GM21717 (cell line): ENCODE data around the gene HS3ST6.
"Not testable (repeated sequence)": the region's sequence is repeated elsewhere in the genome, so short reads cannot be mapped to it uniquely, and the experiment has no call there.

ENCODE experiments used
- ATAC-seq: cut with Tn5 transposase; IDR thresholded peaks from one replicate; pipeline ENCODE4 v1.9.1; 2021; ENCODE audit warnings: mild to moderate bottlenecking, moderate library complexity; ENCODE audit not compliant: unreplicated experiment

Gene HS3ST6

DNA sequence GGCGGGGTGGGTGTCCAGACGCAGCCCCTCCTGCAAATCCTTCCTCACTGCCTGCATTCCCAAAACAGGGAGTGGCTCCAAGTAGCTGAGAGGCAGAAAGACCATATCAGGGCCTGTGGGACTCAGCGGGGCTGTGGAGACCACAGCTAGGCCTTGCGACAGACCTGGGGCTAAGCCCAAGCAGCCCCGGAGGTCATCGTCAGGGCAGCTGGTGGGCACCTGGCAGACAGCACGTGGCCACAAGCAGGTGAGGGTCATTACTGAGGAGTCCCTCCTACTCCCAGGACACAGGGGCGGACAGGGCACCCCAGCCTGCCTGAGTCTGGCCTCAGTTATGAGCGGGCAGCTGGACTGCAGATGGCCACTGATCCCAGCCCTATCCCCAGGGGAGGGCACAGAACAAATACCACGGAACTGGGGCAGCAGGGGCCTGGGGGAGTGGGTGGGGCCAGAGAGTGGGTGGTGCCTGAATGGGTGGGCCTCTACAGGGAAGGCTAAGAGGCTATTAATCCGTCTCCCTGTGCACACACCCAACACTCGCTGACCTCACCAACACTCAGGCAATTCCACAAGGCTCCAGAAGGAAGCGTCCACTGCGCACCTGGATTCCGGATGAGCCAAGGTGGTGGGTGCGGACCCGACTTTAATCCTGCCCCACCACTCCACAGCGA is 8.5 kb downstream of the HS3ST6 start:
- no peak for ATAC-seq

DNA sequence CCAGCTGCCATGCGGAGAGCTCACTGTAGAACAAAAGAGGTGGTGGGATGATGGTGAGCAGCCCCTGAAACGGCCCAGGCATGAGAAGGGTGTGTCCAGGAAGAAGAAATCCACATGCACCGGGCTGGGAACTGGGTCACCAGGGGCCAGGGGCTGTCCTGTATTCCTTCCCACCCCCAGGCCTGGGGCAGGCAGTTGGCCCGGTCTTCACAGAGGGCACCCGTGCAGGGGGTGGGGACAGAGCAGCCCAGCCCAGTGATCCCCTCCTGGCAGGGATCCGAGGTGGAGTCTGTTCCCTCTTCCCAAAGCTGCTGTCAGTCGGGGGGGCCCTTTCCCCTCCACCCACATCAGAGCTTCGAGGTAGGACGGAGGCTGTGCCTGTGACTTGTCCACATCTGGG is 9.2 kb downstream of the HS3ST6 start:
- ATAC-seq: no peak

DNA sequence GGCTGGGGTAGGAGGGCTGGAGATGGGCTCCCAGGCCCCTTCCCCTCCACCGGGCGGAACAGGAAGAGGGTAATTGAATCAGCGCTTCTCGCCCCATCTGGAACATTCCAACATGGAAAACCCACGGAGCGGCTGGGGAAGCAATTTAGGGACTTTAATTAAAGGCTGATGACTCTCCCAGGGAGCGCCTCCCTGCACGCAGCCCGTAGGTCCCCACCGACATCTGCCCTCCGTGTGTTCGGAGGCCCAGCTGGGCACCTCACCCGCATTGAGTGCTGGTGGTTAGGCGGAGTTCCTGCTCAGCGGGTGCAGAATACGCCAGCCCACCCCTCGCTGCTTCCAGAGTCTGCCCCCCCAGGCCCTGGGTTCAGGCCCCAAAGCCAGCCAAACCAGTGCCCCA is 10.0 kb downstream of the HS3ST6 start:
- ATAC-seq: no peak

DNA sequence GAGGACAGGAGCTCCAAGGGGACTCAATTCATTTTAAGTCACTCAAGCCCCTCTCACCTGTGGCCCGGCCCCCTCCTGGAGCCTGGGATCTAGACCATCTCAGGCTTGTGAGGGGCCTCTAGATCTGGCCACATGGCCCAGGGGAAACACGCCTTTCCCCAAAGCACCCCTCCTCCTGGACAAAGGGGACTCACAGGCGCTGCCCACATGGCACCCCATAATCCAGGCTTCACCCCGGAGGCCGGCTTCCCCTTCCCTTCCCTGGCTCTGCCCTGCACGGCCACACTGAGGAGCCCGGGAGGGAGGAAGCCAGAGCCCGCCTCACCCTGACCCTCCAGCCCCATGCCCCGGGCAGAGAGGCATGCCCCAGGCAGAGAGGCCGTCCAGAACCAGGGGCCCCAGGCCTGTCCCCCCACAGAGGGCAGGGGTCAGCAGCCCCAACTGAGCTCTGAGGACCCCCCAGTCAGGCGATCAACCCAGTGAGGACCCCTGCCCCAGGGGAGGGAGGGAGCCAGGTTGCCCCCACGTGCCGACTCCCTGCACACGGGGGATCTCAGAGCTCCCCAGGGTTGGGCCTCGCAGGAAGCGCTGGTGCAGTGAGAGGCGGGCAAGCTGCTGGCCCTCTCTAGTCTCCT is 10.9 kb downstream of the HS3ST6 start:
- ATAC-seq: no peak

DNA sequence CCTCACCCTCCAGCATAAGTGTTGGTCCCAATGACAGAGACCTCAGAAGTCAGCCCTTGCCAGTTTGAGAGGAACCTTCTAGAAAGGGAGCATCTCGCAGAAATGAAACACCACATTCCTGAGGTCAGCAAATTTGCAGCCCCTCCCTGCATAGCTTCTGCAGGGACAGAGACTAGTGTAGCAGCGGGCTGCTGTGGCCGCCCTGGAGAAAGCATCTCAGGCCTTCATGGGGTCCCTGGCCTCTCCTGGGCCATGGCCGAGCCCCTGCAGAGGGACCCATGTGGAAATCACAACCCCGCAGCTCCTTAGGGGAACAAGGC is 11.4 kb downstream of the HS3ST6 start:
- no peak for ATAC-seq

DNA sequence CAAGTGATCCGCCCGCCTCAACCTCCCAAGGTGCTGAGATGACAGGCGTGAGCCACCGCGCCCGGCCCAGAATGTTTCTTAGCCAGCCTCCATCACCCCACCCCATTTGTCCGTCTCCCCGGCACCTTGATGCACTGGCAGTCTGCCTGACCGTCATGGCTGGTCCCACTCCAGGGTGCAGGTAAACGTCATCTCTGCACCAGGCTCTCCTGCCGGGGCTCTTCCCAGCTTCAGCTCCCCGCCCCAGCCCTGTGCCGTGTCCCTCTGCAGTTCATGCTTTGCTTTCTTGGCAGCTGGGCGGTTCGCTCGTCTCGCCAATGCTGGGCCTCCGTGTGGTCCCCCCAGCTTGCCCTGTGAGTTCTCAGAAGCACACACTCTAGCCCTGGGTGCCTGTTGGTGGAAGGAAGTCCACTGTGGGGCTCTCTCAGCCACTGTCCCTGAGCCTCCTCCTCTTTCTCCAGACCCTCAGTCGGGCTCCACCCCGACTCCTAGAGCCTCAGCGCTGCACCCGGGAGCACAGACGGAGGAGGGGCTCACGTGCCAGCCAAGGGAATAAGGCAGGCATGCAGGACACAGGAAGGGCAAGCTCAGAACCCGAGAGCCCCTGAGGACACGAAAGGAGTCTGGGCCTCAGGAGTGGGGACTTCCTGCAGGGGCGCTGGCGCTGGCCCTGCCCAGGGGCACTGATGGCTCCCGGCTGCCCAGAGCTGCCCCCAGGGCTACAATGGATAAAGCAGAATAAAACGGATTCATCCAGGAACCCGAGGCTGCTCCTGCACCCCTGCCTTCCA is 12.0 kb downstream of the HS3ST6 start:
- no peak for ATAC-seq

- no peak for ATAC-seq
Measured at GRCh38 chr16:1903845-1904840, 14.1 kb downstream of the HS3ST6 start.

DNA sequence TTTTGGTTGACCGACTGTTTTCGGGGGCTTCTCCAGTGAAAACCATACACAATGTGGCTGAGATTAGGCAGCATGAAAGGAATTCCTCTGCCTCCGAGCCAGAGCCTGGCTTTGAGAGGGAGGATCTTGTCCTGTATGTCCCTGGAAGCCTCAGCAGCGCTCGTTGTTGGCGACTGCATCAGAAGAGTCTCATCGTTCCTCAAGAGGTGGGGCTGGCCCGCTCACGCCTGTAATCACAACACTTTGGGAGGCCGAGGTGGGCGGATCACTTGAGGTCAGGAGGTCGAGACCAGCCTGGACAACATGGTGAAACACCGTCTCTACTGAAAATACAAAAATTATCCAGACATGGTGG is 15.0 kb downstream of the HS3ST6 start:
- no peak for ATAC-seq

DNA sequence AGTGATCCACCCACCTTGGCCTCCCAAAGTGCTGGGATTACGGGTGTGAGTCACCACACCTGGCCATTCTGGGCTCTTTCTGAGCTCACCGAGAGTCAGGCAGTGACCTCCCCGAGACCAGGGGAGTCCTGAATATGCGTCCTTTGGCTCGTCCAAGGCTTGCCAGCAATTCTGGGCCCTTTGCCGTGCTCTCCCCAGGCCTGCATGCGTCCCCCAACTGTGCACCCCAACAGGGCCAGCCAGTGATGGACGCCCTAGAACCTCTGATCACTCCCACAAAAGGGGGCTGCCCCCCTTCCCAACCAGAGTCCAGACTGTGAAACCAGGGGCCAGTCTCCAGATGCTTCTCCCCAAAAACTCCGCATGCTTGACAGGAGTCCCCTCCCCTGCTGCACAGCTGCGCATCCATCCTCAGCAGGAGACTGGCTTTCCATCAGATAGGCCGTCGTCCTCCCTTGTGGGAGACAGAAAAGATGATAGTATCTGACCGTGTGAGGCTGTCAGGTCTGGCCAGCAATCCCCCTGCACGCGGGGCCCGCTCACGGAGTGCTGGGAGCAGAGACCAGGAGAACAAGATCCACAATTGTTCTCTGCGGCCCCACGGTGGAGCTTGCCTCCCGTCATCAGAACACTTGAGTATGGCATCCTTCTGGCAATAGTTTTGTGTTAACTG is 15.5 kb downstream of the HS3ST6 start:
- ATAC-seq: no peak

- ATAC-seq: no peak
Measured at GRCh38 chr16:1900452-1900774, 17.8 kb downstream of the HS3ST6 start.

GRCh38 chr16:1899641-1900451 is 18.4 kb downstream of the HS3ST6 start:
- ATAC-seq: no peak

DNA sequence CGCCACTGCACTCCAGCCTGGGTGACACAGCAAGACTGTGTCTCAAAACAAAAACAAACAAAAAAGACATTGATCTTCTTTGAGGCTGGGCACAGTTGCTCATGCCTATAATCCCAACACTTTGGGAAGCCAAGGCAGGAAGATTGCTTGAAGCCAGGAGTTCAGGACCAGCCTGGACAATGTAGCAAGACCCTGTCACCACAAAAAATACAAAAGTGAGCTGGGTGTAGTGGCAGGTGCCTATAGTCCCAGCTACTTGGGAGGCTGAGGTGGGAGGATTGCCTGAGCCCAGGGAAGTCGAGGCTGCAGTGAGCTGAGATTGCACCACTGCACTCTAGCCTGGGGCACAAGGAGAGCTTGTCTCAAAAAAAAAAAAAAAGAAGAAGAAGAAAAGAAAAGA is 20.5 kb downstream of the HS3ST6 start:
- ATAC-seq: not testable (repeated sequence)

GRCh38 chr16:1895949-1896675 is 22.1 kb downstream of the HS3ST6 start:
- ATAC-seq: no peak

DNA sequence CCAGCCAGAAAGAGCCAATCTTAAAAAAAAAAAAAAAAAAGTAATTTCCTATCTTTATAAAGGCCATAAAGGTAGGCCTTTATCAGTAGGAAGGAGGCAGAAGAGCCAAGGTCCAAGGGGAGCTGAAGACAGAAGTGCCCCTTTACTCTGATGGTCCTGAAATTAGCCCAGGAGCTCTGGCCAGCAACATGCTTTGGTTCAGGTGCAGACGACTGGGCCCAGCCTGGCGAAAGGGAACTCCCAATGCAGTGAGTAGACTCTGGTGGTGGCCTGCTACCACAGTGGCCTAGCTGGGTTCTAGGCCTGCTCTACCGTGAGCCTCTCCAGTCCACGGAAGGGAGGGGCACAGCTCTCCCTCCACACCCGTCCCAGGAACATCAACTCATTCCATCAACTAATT is 23.1 kb downstream of the HS3ST6 start:
- no peak for ATAC-seq

DNA sequence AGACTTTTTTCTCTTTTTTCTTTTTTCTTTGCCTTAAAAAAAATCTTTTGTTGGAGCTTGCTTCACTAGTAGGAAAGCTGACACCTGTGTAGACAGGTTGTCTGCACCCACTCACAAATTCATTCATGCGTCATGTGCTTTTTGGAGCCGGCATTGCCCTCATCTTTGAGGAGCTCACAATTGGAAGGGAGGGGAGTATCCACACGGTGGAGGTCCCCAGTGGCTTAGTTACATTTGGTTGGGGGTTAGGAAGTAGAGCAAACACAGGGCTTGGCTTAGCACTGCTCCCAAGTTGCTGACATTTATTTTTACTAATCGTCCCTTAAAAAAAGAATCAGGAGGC is 27.5 kb downstream of the HS3ST6 start:
- no peak for ATAC-seq

- ATAC-seq: no peak
Measured at GRCh38 chr16:1890024-1890707, 28.0 kb downstream of the HS3ST6 start.

DNA sequence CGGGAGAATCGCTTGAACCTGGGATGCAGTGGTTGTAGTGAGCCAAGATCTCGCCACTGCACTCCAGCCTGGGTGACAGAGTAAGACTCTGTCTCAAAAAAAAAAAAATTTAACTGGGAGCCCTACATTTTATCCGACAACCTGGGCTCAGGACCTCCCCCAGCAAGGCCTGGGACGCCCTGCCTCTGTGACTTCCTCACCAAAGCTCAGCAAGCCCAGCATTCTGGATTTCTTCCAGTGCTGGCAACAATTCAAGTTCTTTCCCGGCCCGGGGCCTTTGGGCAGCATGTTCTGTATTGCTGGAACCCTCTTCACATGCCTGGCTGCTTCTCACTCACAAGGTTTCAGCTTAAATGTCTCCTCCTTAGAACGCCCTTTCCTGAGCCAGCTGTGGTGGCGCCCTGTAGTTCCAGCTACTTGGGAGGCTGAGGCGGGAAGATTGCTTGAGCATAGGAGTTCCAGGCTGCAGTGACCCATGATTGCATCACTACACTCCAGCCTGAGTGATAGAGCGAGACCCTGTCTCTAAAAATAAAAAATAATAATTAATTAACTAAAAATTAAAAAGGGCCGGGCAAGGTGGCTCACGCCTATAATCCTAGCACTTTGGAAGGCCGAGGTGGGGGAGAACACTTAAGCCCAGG is 30.4 kb downstream of the HS3ST6 start:
- ATAC-seq: no peak

DNA sequence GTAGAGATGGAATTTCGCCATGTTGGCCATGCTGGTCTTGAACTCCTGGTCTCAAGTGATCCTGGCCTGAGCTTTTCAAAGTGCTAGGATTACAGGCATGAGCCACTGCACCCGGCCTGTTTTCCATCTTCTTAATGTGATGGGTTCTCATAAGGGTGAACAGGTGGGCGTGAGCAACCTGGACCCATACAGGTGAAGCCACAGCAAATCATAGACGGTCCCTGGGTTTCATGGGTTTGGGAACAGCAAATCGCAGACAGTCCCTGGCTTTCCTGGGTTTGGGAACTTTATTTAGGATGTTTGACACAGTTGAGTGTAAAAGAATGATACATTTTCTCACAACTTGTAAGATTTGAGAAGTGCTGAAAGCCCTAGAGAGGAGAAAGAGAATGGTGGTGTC is 33.3 kb downstream of the HS3ST6 start:
- ATAC-seq: no peak
